ENCODE results near the gene ZBED4. TPM values are rescaled to one million over a fixed set of nuclear protein-coding genes. Genes with fewer than 3 reads are reported as not detected.
"Not testable (repeated sequence)": the region's sequence is repeated elsewhere in the genome, so short reads cannot be mapped to it uniquely, and the experiment has no call there.

Gene ZBED4
- total and polyA plus RNA-seq, 3 donors from 2014 or later: 9.1 to 18.2 (median 17.2) TPM

DNA sequence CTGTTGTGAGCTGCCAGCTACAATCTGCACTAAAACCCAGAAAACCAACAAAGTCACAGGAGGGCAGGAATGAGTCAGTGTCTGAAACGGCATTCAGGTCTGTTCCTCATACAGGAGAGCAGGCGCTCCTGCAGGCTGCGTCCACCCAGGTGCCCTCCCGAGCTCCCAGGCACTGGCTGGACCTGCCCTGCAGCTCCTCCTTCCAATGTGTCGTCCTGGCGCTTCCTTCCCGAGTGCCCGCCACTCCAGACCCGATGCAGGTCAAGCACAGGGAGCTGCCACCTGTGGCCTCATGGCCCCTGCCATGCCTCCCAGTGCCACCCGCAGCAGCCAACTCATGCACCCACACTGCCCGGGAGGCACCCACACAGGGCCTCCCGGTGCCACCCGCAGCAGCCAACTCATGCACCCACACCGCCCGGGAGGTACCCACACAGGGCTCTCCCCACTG, 38.0 kb upstream of the ZBED4 start:
- Histone ChIP-seq H3K36me3 (ENCODE audit: low read depth, missing control alignments) (no peaks in the 10 kb centered on the region), H3K27ac (no peak overlapping the region), H3K4me1 (peaks cover 3% of the 10 kb centered on the region), H3K9me3 (no peaks in the 10 kb centered on the region), H3K4me3 (no peak overlapping the region), H3K27me3 (no peaks in the 10 kb centered on the region)
- no peak for TF ChIP-seq POLR2A (IDR thresholded peaks at IDR 0.05)
- 81 to 88% methylated on average over 8 to 15 of the region's 15 CpGs for WGBS, 2 donors
- intact Hi-C loops (cut with DNase I; ENCODE audit: low total_unique reads): no loop called here
- no peak for DNase-seq

DNA sequence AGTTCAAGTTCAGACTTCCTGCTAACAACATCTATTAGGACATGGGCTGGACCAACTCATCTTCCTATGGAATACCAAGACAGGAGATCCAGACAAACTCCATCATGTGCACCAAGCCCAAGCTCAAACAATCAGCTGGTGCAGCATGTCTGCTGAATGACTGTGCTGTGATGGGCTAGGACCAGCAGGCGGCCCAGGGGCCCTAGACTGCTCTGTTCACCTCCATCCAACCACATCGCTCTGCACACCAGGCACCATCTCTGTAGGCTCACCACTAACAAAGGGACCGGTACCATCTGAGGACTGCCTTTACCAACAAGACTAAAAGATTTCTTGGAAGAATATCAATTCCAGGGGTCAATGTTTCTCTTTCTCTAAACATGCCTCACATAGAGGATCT, 36.3 kb upstream of the ZBED4 start:
- Histone ChIP-seq H3K36me3 (ENCODE audit: low read depth, missing control alignments) (no peaks in the 10 kb centered on the region), H3K4me3 (no peak overlapping the region), H3K27me3 (no peaks in the 10 kb centered on the region), H3K9me3 (no peaks in the 10 kb centered on the region), H3K4me1 (peaks cover 6% of the 10 kb centered on the region), H3K27ac (no peak overlapping the region)
- intact Hi-C loops (cut with DNase I; ENCODE audit: low total_unique reads): no loop called here
- no peak for DNase-seq
- WGBS, 2 donors: 68 to 88% methylated on average over 2 to 3 of the region's 3 CpGs
- TF ChIP-seq, protein P1, sequence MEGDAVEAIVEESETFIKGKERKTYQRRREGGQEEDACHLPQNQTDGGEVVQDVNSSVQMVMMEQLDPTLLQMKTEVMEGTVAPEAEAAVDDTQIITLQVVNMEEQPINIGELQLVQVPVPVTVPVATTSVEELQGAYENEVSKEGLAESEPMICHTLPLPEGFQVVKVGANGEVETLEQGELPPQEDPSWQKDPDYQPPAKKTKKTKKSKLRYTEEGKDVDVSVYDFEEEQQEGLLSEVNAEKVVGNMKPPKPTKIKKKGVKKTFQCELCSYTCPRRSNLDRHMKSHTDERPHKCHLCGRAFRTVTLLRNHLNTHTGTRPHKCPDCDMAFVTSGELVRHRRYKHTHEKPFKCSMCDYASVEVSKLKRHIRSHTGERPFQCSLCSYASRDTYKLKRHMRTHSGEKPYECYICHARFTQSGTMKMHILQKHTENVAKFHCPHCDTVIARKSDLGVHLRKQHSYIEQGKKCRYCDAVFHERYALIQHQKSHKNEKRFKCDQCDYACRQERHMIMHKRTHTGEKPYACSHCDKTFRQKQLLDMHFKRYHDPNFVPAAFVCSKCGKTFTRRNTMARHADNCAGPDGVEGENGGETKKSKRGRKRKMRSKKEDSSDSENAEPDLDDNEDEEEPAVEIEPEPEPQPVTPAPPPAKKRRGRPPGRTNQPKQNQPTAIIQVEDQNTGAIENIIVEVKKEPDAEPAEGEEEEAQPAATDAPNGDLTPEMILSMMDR (IDR thresholded peaks at IDR 0.05): no peak
- TF ChIP-seq POLR2A (IDR thresholded peaks at IDR 0.05): no peak

DNA sequence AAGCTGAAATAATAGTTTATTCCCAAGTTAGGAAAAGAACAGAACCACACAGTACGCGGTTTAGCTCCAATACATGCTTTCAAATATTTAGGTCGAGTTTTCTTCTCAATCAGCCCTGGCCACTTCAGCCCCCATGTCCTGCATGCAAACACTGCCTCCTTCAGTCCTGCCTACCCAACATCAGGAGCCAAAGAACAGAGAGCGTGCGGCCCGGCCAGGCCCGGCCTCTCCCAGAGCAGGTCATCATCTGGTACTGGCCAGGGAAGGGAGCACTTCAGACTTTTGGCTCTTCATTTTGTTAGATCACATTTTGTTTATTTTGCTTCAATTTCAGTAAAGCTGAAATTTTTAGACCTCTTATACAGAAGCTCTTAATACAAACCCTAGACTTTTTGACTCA, 32.7 kb upstream of the ZBED4 start:
- Histone ChIP-seq H3K27ac (no peak overlapping the region), H3K4me3 (no peak overlapping the region), H3K27me3 (no peaks in the 10 kb centered on the region), H3K4me1 (peaks cover 22% of the 10 kb centered on the region), H3K36me3 (ENCODE audit: low read depth, missing control alignments) (no peaks in the 10 kb centered on the region), H3K9me3 (no peaks in the 10 kb centered on the region)
- 65 to 66% methylated on average over 7 of the region's 7 CpGs for WGBS, 2 donors
- intact Hi-C loops (cut with DNase I; ENCODE audit: low total_unique reads): no loop called here
- TF ChIP-seq, protein P1 (IDR thresholded peaks at IDR 0.05): no peak
- no peak for TF ChIP-seq POLR2A (IDR thresholded peaks at IDR 0.05)
- peak; percentile 38 for DNase-seq

DNA sequence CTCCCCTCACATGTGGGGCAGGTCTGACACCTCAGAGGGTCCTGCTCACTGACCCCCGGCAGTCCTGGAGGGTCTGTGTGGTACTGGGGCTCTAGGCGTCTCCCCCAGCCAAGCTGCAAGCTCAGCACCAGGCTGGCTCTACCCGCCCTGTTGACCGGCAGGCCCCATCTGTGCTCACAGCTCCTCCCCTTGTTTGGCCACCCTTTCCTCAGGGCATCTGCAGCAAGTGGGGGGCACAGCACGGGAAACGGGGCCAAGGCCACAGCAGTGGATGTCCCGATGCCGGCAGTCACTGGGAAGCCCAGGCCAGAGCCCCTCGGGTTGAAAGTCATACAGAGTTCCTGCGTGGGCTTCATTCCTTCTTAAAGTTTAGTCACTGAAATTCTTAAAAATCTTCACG, 31.9 kb upstream of the ZBED4 start:
- H3K27ac ChIP-seq; H3K9me3 ChIP-seq; H3K27me3 ChIP-seq; H3K36me3 ChIP-seq (ENCODE audit: low read depth, missing control alignments); intact Hi-C loops (cut with DNase I; ENCODE audit: low total_unique reads); H3K4me3 ChIP-seq; DNase-seq: not testable (repeated sequence)
- 74 to 75% methylated on average over 10 to 11 of the region's 11 CpGs for WGBS, 2 donors
- H3K4me1 ChIP-seq: peaks cover 24% of the 10 kb centered on the region

DNA sequence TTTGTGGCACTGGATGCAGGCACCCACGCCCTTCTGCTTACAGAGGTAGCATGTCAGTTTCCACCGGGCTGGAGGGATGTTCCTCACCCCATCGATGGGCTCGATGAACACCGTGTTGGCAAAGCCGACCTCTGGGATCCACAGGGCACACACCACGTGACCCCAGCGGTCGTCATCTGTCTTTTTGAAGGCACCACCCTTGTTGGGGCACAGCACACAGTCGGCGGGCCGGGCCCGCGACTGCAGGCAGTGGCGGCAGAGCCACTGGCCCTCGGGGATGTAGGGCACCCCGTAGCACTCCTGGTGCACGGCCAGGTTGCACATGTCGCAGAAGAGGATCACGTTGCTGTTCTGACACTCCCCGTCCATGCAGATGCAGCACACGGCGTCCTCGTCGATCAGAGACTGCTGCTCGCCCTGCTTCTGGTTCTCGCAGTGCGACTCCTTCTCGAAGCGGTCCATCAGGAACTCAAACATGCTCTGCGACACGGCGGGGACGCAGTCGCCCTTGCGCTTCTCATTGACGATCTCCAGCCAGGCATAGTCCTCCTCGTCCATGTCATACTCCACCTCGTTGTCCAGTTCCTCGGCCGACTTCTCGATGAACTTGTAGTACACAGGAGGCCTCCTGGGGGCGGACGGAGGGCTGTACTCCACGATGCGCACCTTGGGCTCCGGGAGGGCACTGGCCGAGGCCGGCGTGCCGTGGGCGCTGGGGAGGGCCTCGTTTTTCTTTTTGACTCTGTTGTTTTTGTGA, 30.2 kb upstream of the ZBED4 start:
- WGBS, 2 donors: 92 to 93% methylated on average over 40 to 53 of the region's 53 CpGs

More for the DNA sequence above, 30.2 kb upstream of the ZBED4 start:
- TF ChIP-seq POLR2A (IDR thresholded peaks at IDR 0.05): no peak
- TF ChIP-seq, protein P1 (IDR thresholded peaks at IDR 0.05): no peak
- Histone ChIP-seq H3K27ac (no peak overlapping the region), H3K27me3 (no peaks in the 10 kb centered on the region), H3K36me3 (ENCODE audit: low read depth, missing control alignments) (no peaks in the 10 kb centered on the region), H3K4me1 (peaks cover 30% of the 10 kb centered on the region), H3K9me3 (no peaks in the 10 kb centered on the region), H3K4me3 (no peak overlapping the region)
- intact Hi-C loops (cut with DNase I; ENCODE audit: low total_unique reads): no loop called here
- DNase-seq: no peak
